Keratinocyte (primary cell): ENCODE measurements around the gene SMOC1. TPM values are rescaled to one million over a fixed set of nuclear protein-coding genes. Genes with fewer than 3 reads are reported as not detected.

ENCODE experiments used
- DNase-seq: peaks from one replicate; pipeline ENCODE4 v3.0.0-alpha.2; 2011; ENCODE audit warnings: low read depth, missing footprints, low spot score
- FAIRE-seq: peaks from 2 replicates; lab custom pipeline; 2011; peaks lifted over from hg19 to GRCh38; lab: Jason Lieb, UNC
- H2AFZ ChIP-seq: 2 replicates; pipeline ENCODE4 v1.6.0; 2012; ENCODE audit warnings: low read length, control low read depth, inconsistent platforms; ENCODE audit not compliant: control insufficient read depth
- H3K27ac ChIP-seq: 2 replicates; pipeline ENCODE4 v1.5.1; 2011; ENCODE audit warnings: low read length; ENCODE audit not compliant: control insufficient read depth, insufficient read depth
- H3K27me3 ChIP-seq: 3 replicates; pipeline ENCODE4 v1.6.0; 2011; ENCODE audit warnings: low read length; ENCODE audit not compliant: control insufficient read depth, insufficient read depth; ENCODE audit errors: extremely low read depth
- H3K36me3 ChIP-seq, 2 experiments: 2 replicates in 1 of 2; 3 replicates in 1 of 2; pipeline ENCODE4 v1.5.1; 2011; ENCODE audit warnings: low read length in 2 of 2, mild to moderate bottlenecking in 1 of 2; ENCODE audit not compliant: control insufficient read depth in 2 of 2, insufficient read depth in 2 of 2; ENCODE audit errors: extremely low read depth in 1 of 2
- H3K4me1 ChIP-seq: 3 replicates; pipeline ENCODE4 v1.5.1; 2011; ENCODE audit warnings: low read length; ENCODE audit not compliant: control insufficient read depth, insufficient read depth; ENCODE audit errors: extremely low read depth
- H3K4me2 ChIP-seq: 3 replicates; pipeline ENCODE4 v1.6.0; 2011; ENCODE audit warnings: low read depth, low read length; ENCODE audit not compliant: control insufficient read depth, insufficient read depth; ENCODE audit errors: extremely low read depth
- H3K4me3 ChIP-seq, 3 experiments: fragments of 200-600 bp in 1 of 3; sonication (generic) in 1 of 3; 2 replicates in 2 of 3; 3 replicates in 1 of 3; pipeline ENCODE4 v1.5.1; 2011 to 2016; ENCODE audit warnings: low read length in 3 of 3, mild to moderate bottlenecking in 3 of 3, control low read depth in 2 of 3, inconsistent platforms in 1 of 3, low read depth in 1 of 3, mixed read lengths in 1 of 3, mixed run types in 1 of 3, moderate library complexity in 1 of 3; ENCODE audit not compliant: control insufficient read depth in 2 of 3, insufficient read depth in 2 of 3; ENCODE audit errors: extremely low read depth in 1 of 3
- H3K79me2 ChIP-seq: 2 replicates; pipeline ENCODE4 v1.6.0; 2012; ENCODE audit warnings: low read length; ENCODE audit not compliant: control insufficient read depth, insufficient read depth
- H3K9ac ChIP-seq: 3 replicates; pipeline ENCODE4 v1.6.0; 2011; ENCODE audit warnings: low read length; ENCODE audit not compliant: control insufficient read depth, insufficient read depth; ENCODE audit errors: extremely low read depth
- H3K9me1 ChIP-seq: 3 replicates; pipeline ENCODE4 v1.6.0; 2011; ENCODE audit warnings: low read length; ENCODE audit not compliant: control insufficient read depth, insufficient read depth; ENCODE audit errors: extremely low read depth
- H3K9me3 ChIP-seq: 2 replicates; pipeline ENCODE4 v1.5.1; 2012; ENCODE audit warnings: low read depth, low read length; ENCODE audit not compliant: control insufficient read depth
- H4K20me1 ChIP-seq: 3 replicates; pipeline ENCODE4 v1.6.0; 2011; ENCODE audit warnings: low read length; ENCODE audit not compliant: control insufficient read depth, insufficient read depth; ENCODE audit errors: extremely low read depth
- EZH2 ChIP-seq: IDR thresholded peaks from one replicate; pipeline ENCODE4 v1.6.1; 2012; ENCODE audit warnings: inconsistent platforms, mild to moderate bottlenecking, low read length, moderate library complexity
- dilution Hi-C: fragments of 300-500 bp; cut with MboI; formaldehyde crosslinking; loops from one replicate; pipeline ENCODE4 v1.7.0; 2020; ENCODE audit warnings: low sequenced_read_pairs; ENCODE audit not compliant: extremely low pct_ligation_motif_present
- polyA plus RNA-seq, 5 experiments: library from polyadenylated mRNA; depleted of rRNA in 3 of 5; stranded (reverse) in 3 of 5; stranded (forward) in 1 of 5; unstranded in 1 of 5; fragments of >200 nt; gene quantifications; 1 replicate in 1 of 5; 2 replicates in 3 of 5; 3 replicates in 1 of 5; pipeline versions ENCODE4 v1.2.1 to v1.2.3, GENCODE V29; 2011 to 2012; ENCODE audit warnings: missing spikeins in 2 of 5, low read depth in 1 of 5, low replicate concordance in 1 of 5
- TF ChIP-seq, protein P1 (sequence below), 3 experiments: IDR thresholded peaks in 1 of 3; conservative IDR thresholded peaks in 1 of 3; optimal IDR thresholded peaks in 1 of 3; 2 replicates in 2 of 3; 3 replicates in 1 of 3; pipeline versions ENCODE3 to v1.5.1; 2011; ENCODE audit warnings: low read length in 3 of 3, mild to moderate bottlenecking in 3 of 3, moderate library complexity in 2 of 3, control low read depth in 1 of 3, inconsistent platforms in 1 of 3; ENCODE audit not compliant: insufficient read depth in 2 of 3; ENCODE audit errors: extremely low read depth in 1 of 3

Gene SMOC1
- polyA plus RNA-seq, 1 donor (not counting 4 experiments of a cell fraction or from before 2014, with no cell fraction given) = 6.0 TPM

DNA sequence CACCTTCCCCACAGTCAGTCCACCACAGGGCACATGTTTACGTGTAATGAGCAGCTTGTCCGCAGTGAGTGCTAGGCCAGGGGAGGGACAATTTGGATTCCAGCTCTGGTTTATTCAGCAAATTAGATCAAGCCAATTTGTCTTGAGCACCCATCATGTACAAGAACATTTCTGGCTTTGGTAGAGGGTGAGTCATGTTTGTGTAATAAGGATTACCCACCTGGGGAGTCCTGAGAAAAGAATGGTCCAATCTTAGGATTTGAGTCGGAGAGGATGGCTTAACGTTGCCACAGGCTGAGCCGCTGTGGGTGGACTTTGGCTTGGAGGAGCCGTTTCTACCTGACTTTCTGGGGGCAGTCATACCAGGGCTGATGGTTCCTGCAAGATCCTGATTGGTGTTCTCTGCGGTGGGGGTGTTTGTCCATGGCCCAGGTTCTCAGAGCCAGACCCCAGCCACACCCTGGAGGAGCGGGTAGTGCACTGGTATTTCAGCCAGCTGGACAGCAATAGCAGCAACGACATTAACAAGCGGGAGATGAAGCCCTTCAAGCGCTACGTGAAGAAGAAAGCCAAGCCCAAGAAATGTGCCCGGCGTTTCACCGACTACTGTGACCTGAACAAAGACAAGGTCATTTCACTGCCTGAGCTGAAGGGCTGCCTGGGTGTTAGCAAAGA is 143.7 kb downstream of the SMOC1 start:
- H3K9me1 ChIP-seq = no peaks in the 10 kb centered on the region
- no peak for DNase-seq
- H3K27me3 ChIP-seq = no peaks in the 10 kb centered on the region
- H3K27ac ChIP-seq = no peak overlapping the region
- no peaks in the 10 kb centered on the region for H4K20me1 ChIP-seq
- H3K9me3 ChIP-seq = no peaks in the 10 kb centered on the region
- no peak for TF ChIP-seq EZH2
- TF ChIP-seq, protein P1, sequence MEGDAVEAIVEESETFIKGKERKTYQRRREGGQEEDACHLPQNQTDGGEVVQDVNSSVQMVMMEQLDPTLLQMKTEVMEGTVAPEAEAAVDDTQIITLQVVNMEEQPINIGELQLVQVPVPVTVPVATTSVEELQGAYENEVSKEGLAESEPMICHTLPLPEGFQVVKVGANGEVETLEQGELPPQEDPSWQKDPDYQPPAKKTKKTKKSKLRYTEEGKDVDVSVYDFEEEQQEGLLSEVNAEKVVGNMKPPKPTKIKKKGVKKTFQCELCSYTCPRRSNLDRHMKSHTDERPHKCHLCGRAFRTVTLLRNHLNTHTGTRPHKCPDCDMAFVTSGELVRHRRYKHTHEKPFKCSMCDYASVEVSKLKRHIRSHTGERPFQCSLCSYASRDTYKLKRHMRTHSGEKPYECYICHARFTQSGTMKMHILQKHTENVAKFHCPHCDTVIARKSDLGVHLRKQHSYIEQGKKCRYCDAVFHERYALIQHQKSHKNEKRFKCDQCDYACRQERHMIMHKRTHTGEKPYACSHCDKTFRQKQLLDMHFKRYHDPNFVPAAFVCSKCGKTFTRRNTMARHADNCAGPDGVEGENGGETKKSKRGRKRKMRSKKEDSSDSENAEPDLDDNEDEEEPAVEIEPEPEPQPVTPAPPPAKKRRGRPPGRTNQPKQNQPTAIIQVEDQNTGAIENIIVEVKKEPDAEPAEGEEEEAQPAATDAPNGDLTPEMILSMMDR (optimal IDR thresholded peaks at IDR 0.05 in 1 of 3, IDR thresholded peaks at IDR 0.05 in 1 of 3, conservative IDR thresholded peaks at IDR 0.05 in 1 of 3; ENCODE audit: extremely low read depth in 1 of 3, insufficient read depth in 2 of 3, low read length in 3 of 3) = no peak
- H2AFZ ChIP-seq = no peak overlapping the region
- H3K4me2 ChIP-seq = no peak overlapping the region
- no peak for FAIRE-seq
- no peaks in the 10 kb centered on the region for H3K36me3 ChIP-seq
- H3K9ac ChIP-seq = no peak overlapping the region
- no peak overlapping the region for H3K4me3 ChIP-seq
- H3K4me1 ChIP-seq = peaks cover 12% of the 10 kb centered on the region
- no peaks in the 10 kb centered on the region for H3K79me2 ChIP-seq
- dilution Hi-C loops = no loop called here

DNA sequence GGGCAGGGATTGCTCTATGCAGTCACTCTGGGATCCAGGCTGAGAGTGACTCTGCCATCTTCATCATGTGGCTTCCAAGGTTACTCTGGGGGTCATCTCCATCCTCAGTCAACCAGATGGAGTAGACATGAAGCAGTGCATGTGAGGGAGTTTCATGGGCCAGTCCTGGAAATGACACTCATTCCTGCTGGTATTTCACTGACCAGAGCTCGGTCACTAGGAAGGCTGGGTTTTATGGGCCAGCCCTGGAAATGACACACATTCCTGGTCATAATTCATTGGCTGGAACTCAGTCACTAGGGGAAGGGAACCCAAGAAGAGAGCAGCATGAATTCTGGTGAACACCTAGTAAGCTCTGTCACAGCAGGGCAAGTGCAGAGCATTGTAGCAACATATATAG is 144.7 kb downstream of the SMOC1 start:
- Histone ChIP-seq H3K9me1 (no peaks in the 10 kb centered on the region), H3K4me1 (peaks cover 4% of the 10 kb centered on the region), H3K4me3 (no peak overlapping the region), H3K4me2 (no peak overlapping the region), H3K36me3 (no peaks in the 10 kb centered on the region), H4K20me1 (no peaks in the 10 kb centered on the region), H2AFZ (no peak overlapping the region), H3K9me3 (no peaks in the 10 kb centered on the region), H3K27me3 (no peaks in the 10 kb centered on the region), H3K27ac (no peak overlapping the region), H3K79me2 (no peaks in the 10 kb centered on the region), H3K9ac (no peak overlapping the region)
- DNase-seq = no peak
- no peak for FAIRE-seq
- dilution Hi-C loops = no loop called here
- no peak for TF ChIP-seq EZH2
- TF ChIP-seq, protein P1 (optimal IDR thresholded peaks at IDR 0.05 in 1 of 3, IDR thresholded peaks at IDR 0.05 in 1 of 3, conservative IDR thresholded peaks at IDR 0.05 in 1 of 3; ENCODE audit: extremely low read depth in 1 of 3, insufficient read depth in 2 of 3, low read length in 3 of 3) = no peak
